Hepatocyte (in vitro differentiated cells): Measurements from ENCODE around the gene CLPTM1. TPM values are rescaled to one million over a fixed set of nuclear protein-coding genes. Genes with fewer than 3 reads are reported as not detected.
"Not testable (repeated sequence)": the region's sequence is repeated elsewhere in the genome, so short reads cannot be mapped to it uniquely, and the experiment has no call there.

Experiments
- DNase-seq: peaks from one replicate; pipeline ENCODE4 v3.0.0-alpha.2; 2016; ENCODE audit warnings: low spot score
- H2AFZ ChIP-seq: fragments of 200-600 bp; sonication (generic); 2 replicates; pipeline ENCODE4 v1.6.0; 2016; ENCODE audit warnings: antibody characterized with exemption, mild to moderate bottlenecking
- H3K27ac ChIP-seq: fragments of 200-600 bp; sonication (generic); 2 replicates; pipeline ENCODE4 v1.5.1; 2016; ENCODE audit warnings: mild to moderate bottlenecking
- H3K27me3 ChIP-seq: fragments of 200-600 bp; sonication (generic); 2 replicates; pipeline ENCODE4 v1.6.1; 2016
- H3K36me3 ChIP-seq: fragments of 200-600 bp; sonication (generic); replicated peaks from 2 replicates; pipeline ENCODE4 v1.5.1; 2016; ENCODE audit warnings: low read depth; ENCODE audit not compliant: insufficient read depth
- H3K4me1 ChIP-seq: fragments of 200-600 bp; sonication (generic); 2 replicates; pipeline ENCODE4 v1.5.1; 2016; ENCODE audit warnings: mild to moderate bottlenecking, moderate library complexity; ENCODE audit not compliant: insufficient read depth
- H3K4me2 ChIP-seq: fragments of 200-600 bp; sonication (generic); 2 replicates; pipeline ENCODE4 v1.6.0; 2016
- H3K4me3 ChIP-seq: fragments of 200-600 bp; sonication (generic); 2 replicates; pipeline ENCODE4 v1.5.1; 2016; ENCODE audit warnings: mild to moderate bottlenecking
- H3K79me2 ChIP-seq: fragments of 200-600 bp; sonication (generic); 2 replicates; pipeline ENCODE4 v1.6.0; 2017; ENCODE audit warnings: mild to moderate bottlenecking
- H3K9me2 ChIP-seq: fragments of 200-600 bp; sonication (generic); replicated peaks from 2 replicates; pipeline ENCODE4 v1.6.0; 2017; ENCODE audit warnings: mild to moderate bottlenecking; ENCODE audit not compliant: insufficient read depth
- H3K9me3 ChIP-seq: fragments of 200-600 bp; sonication (generic); 2 replicates; pipeline ENCODE4 v1.5.1; 2016; ENCODE audit warnings: low read depth, mild to moderate bottlenecking
- H4K20me1 ChIP-seq: fragments of 200-600 bp; sonication (generic); 2 replicates; pipeline ENCODE4 v1.6.0; 2016; ENCODE audit warnings: mild to moderate bottlenecking; ENCODE audit not compliant: insufficient read depth, poor library complexity, severe bottlenecking
- EZH2 ChIP-seq: fragments of 200-600 bp; sonication (generic); IDR thresholded peaks from 2 replicates; pipeline ENCODE4 v1.6.1; 2016; ENCODE audit warnings: antibody characterized with exemption, mild to moderate bottlenecking, borderline replicate concordance
- EZH2phosphoT487 ChIP-seq: fragments of 200-600 bp; sonication (generic); IDR thresholded peaks from one replicate; pipeline ENCODE4 v1.6.1; 2018; ENCODE audit warnings: antibody characterized with exemption, mild to moderate bottlenecking, low read depth, moderate library complexity; ENCODE audit not compliant: unreplicated experiment, severe bottlenecking
- whole genome bisulfite sequencing: methylation state at CpG from one replicate; pipeline ENCODE4 v1.1.6; 2016; ENCODE audit warnings: low lambda C conversion rate; ENCODE audit errors: missing lambda C conversion rate; 5-methylcytosine and 5-hydroxymethylcytosine counted together
- polyA plus RNA-seq: library from polyadenylated mRNA; unstranded; fragments of >200 nt; fragmentation: Nextera tagmentation; extraction: Ambion mirVana; gene quantifications from 2 replicates; pipeline ENCODE4 v1.2.1, GENCODE V29; 2016
- total RNA-seq: library from RNA; depleted of rRNA; stranded (reverse); fragments of >200 nt; gene quantifications from 2 replicates; pipeline ENCODE4 v1.2.3, GENCODE V29; 2014
- TF ChIP-seq, protein P1 (sequence below): fragments of 200-600 bp; sonication (generic); IDR thresholded peaks from 2 replicates; pipeline ENCODE4 v1.5.1; 2016; ENCODE audit warnings: antibody characterized with exemption, mild to moderate bottlenecking; ENCODE audit not compliant: poor library complexity

CLPTM1 gene
- total and polyA plus RNA-seq, 2 experiments from 2014 or later = 49.1 to 93.1 TPM

- H4K20me1 ChIP-seq = no peaks in the 10 kb centered on the region
- DNase-seq = no peak
- peaks cover 18% of the 10 kb centered on the region for H3K4me1 ChIP-seq
- no peaks in the 10 kb centered on the region for H3K9me3 ChIP-seq
- no peaks in the 10 kb centered on the region for H3K9me2 ChIP-seq
- TF ChIP-seq EZH2 (no peak), EZH2phosphoT487 (no peak)
- TF ChIP-seq, protein P1, sequence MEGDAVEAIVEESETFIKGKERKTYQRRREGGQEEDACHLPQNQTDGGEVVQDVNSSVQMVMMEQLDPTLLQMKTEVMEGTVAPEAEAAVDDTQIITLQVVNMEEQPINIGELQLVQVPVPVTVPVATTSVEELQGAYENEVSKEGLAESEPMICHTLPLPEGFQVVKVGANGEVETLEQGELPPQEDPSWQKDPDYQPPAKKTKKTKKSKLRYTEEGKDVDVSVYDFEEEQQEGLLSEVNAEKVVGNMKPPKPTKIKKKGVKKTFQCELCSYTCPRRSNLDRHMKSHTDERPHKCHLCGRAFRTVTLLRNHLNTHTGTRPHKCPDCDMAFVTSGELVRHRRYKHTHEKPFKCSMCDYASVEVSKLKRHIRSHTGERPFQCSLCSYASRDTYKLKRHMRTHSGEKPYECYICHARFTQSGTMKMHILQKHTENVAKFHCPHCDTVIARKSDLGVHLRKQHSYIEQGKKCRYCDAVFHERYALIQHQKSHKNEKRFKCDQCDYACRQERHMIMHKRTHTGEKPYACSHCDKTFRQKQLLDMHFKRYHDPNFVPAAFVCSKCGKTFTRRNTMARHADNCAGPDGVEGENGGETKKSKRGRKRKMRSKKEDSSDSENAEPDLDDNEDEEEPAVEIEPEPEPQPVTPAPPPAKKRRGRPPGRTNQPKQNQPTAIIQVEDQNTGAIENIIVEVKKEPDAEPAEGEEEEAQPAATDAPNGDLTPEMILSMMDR = no peak
- H3K36me3 ChIP-seq = no peaks in the 10 kb centered on the region
- no peak overlapping the region for H3K27ac ChIP-seq
- H3K4me2 ChIP-seq = no peak overlapping the region
- H3K79me2 ChIP-seq = no peaks in the 10 kb centered on the region
- no peaks in the 10 kb centered on the region for H3K27me3 ChIP-seq
- 73% methylated on average over 6 of the region's 6 CpGs for WGBS
- H2AFZ ChIP-seq = no peak overlapping the region
- no peak overlapping the region for H3K4me3 ChIP-seq
Observed at GRCh38 chr19:44912854-44913253, 42.3 kb upstream of the CLPTM1 start.

GRCh38 chr19:44913512-44914432, 41.4 kb upstream of the CLPTM1 start:
- H3K9me3 ChIP-seq, H2AFZ ChIP-seq, DNase-seq, H3K36me3 ChIP-seq, H3K79me2 ChIP-seq, H4K20me1 ChIP-seq, H3K4me3 ChIP-seq, H3K9me2 ChIP-seq, H3K27me3 ChIP-seq: not testable (repeated sequence)
- WGBS = 51% methylated on average over 23 of the region's 23 CpGs
- Histone ChIP-seq H3K4me1 (peaks cover 18% of the 10 kb centered on the region), H3K4me2 (peak overlapping the region; percentile 77), H3K27ac (peak overlapping the region; percentile 59)

DNA sequence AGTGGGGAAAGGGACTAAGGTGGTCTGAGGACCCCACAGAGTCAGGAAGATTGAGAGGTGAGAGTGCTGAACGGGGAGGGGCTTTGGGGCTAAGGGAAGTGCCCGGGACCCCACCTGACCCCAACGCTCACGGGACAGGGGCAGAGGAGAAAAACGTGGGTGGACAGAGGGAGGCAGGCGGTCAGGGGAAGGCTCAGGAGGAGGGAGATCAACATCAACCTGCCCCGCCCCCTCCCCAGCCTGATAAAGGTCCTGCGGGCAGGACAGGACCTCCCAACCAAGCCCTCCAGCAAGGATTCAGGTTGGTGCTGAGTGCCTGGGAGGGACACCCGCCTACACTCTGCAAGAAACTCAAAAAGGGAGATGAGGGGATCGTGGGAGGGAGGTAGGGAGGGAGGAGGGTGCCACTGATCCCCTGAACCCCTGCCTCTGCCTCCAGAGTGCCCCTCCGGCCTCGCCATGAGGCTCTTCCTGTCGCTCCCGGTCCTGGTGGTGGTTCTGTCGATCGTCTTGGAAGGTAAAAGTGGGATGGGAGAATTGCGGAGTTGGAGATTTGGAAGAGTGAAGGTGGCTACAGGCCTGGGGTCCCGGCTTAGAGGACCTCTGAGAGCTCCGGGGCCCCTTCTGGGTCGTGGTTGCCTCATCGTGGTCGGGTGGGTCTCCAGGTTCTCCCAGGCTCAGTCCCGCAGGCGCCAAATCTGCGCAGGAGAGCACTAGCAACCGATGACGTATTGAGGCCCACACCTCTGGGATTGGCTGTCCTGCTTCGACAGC, 40.6 kb upstream of the CLPTM1 start, which contains the start of gene APOC1:
Gene APOC1, plus strand, starts transcription at position 176 of the 774 bp plus-strand sequence. Its CDS starts 284 bp downstream, at position 460.
- peak within 1 kb of the TSS; percentile 59 for H3K27ac ChIP-seq
- WGBS = 8% methylated on average over 20 of the region's 28 CpGs

GRCh38 chr19:44924243-44924725, 30.9 kb upstream of the CLPTM1 start:
- H3K79me2 ChIP-seq = no peaks in the 10 kb centered on the region
- H2AFZ ChIP-seq = no peak overlapping the region
- no peak for DNase-seq
- H4K20me1 ChIP-seq = no peaks in the 10 kb centered on the region
- TF ChIP-seq EZH2phosphoT487 = no peak
- TF ChIP-seq, protein P1 = no peak
- no peak for TF ChIP-seq EZH2
- H3K9me3 ChIP-seq = no peaks in the 10 kb centered on the region
- H3K9me2 ChIP-seq = no peaks in the 10 kb centered on the region
- whole genome bisulfite sequencing = 71% methylated on average over 8 of the region's 8 CpGs
- H3K27ac ChIP-seq = peak overlapping the region; percentile 86
- H3K4me1 ChIP-seq = peaks cover 10% of the 10 kb centered on the region
- no peaks in the 10 kb centered on the region for H3K36me3 ChIP-seq
- H3K4me3 ChIP-seq = no peak overlapping the region
- H3K27me3 ChIP-seq = no peaks in the 10 kb centered on the region
- H3K4me2 ChIP-seq = no peak overlapping the region

More for the DNA sequence above, 40.6 kb upstream of the CLPTM1 start, which contains the start of gene APOC1:
- DNase-seq = peak; percentile 93
- H4K20me1 ChIP-seq, H3K9me3 ChIP-seq, H3K79me2 ChIP-seq, H3K27me3 ChIP-seq, H3K9me2 ChIP-seq, H3K36me3 ChIP-seq: not testable (repeated sequence)
- Histone ChIP-seq H3K4me2 (peak within 1 kb of the TSS; percentile 77), H3K4me1 (peaks cover 18% of the 10 kb centered on the region), H3K4me3 (peak within 1 kb of the TSS; percentile 11), H2AFZ (peak within 1 kb of the TSS; percentile 14)
